SK-N-SH (cell line): ENCODE data around the gene KAT2A. TPM values are rescaled to one million over a fixed set of nuclear protein-coding genes. Genes with fewer than 3 reads are reported as not detected.

Experiments used
- CTCF ChIA-PET: fragments of 300-600, 350-600 bp; formaldehyde crosslinking; extraction: SDS; loops from one replicate; lab custom pipeline; 2021; lab: Yijun Ruan, JAX
- POLR2A ChIA-PET: fragments of 350-600 bp; sonication (Branson Sonifier 250); formaldehyde crosslinking; extraction: SDS; loops from one replicate; lab custom pipeline; 2020; ENCODE audit warnings: antibody characterized with exemption, inconsistent platforms; lab: Yijun Ruan, JAX
- DNase-seq: peaks from one replicate; pipeline ENCODE4 v3.0.0; 2012
- H2AFZ ChIP-seq: fragments of 200-600 bp; sonication (generic); 2 replicates; pipeline ENCODE4 v1.8.1; 2016; ENCODE audit warnings: antibody characterized with exemption, mild to moderate bottlenecking, low read depth
- H3F3A ChIP-seq: fragments of 200-600 bp; sonication (generic); replicated peaks from 2 replicates; pipeline ENCODE3; 2016; ENCODE audit warnings: antibody characterized with exemption, mild to moderate bottlenecking; ENCODE audit not compliant: insufficient read depth
- H3K27ac ChIP-seq, 2 experiments: fragments of 200-500 bp in 1 of 2; fragments of 200-600 bp in 1 of 2; sonication (Bioruptor generic) in 1 of 2; sonication (generic), shearing (Covaris generic) in 1 of 2; 2 replicates each; pipeline versions ENCODE4 v1.5.1 to v1.6.1; 2014 to 2016; ENCODE audit warnings: low read depth in 2 of 2, inconsistent platforms in 1 of 2, low read length in 1 of 2, mild to moderate bottlenecking in 1 of 2, mixed read lengths in 1 of 2
- H3K27me3 ChIP-seq: fragments of 200-600 bp; sonication (generic), shearing (Covaris generic); 2 replicates; pipeline ENCODE4 v1.6.1; 2016; ENCODE audit warnings: mixed run types; ENCODE audit not compliant: insufficient read depth
- H3K36me3 ChIP-seq, 2 experiments: fragments of 200-500 bp in 1 of 2; fragments of 200-600 bp in 1 of 2; sonication (Bioruptor generic) in 1 of 2; sonication (generic) in 1 of 2; replicated peaks in 1 of 2; 2 replicates each; pipeline versions ENCODE3 to v1.5.1; 2014 to 2016; ENCODE audit warnings: low read length in 1 of 2, mild to moderate bottlenecking in 1 of 2; ENCODE audit not compliant: insufficient read depth in 2 of 2, control insufficient read depth in 1 of 2
- H3K4me1 ChIP-seq, 2 experiments: fragments of 200-500 bp in 1 of 2; fragments of 200-600 bp in 1 of 2; sonication (Bioruptor generic) in 1 of 2; sonication (generic), shearing (Covaris generic) in 1 of 2; 2 replicates each; pipeline versions ENCODE4 v1.5.1 to v1.6.1; 2014 to 2016; ENCODE audit warnings: low read depth in 1 of 2, low read length in 1 of 2, mixed run types in 1 of 2; ENCODE audit not compliant: insufficient read depth in 2 of 2, control insufficient read depth in 1 of 2
- H3K4me2 ChIP-seq: fragments of 200-600 bp; sonication (generic), shearing (Covaris generic); 2 replicates; pipeline ENCODE4 v1.6.1; 2017; ENCODE audit warnings: mixed run types
- H3K4me3 ChIP-seq, 2 experiments: fragments of 200-500 bp in 1 of 2; fragments of 200-600 bp in 1 of 2; sonication (Bioruptor generic) in 1 of 2; sonication (generic), shearing (Covaris generic) in 1 of 2; 2 replicates each; pipeline versions ENCODE4 v1.5.1 to v1.8.1; 2014 to 2016; ENCODE audit warnings: low read depth in 2 of 2, inconsistent platforms in 1 of 2, low read length in 1 of 2, mild to moderate bottlenecking in 1 of 2, mixed read lengths in 1 of 2, moderate library complexity in 1 of 2
- H3K79me2 ChIP-seq: fragments of 200-600 bp; sonication (generic); 2 replicates; pipeline ENCODE4 v1.8.1; 2017; ENCODE audit warnings: mild to moderate bottlenecking; ENCODE audit not compliant: insufficient read depth
- H3K9ac ChIP-seq: fragments of 200-600 bp; sonication (generic); 2 replicates; pipeline ENCODE4 v1.6.1; 2017; ENCODE audit warnings: mixed run types
- H3K9me2 ChIP-seq: fragments of 200-600 bp; sonication (generic); 2 replicates; pipeline ENCODE4 v1.6.1; 2017; ENCODE audit warnings: mixed run types
- H3K9me3 ChIP-seq: fragments of 200-600 bp; sonication (generic); 2 replicates; pipeline ENCODE4 v1.6.1; 2017; ENCODE audit warnings: mixed run types, mild to moderate bottlenecking, moderate library complexity
- H4K20me1 ChIP-seq: fragments of 200-600 bp; sonication (generic); 2 replicates; pipeline ENCODE4 v1.6.1; 2017; ENCODE audit warnings: mild to moderate bottlenecking, mixed run types; ENCODE audit not compliant: insufficient read depth
- CHD2 ChIP-seq: fragments of 150-350 bp; IDR thresholded peaks from 2 replicates; pipeline ENCODE4 v1.6.1; 2018; ENCODE audit warnings: low read length; ENCODE audit not compliant: partially characterized antibody
- EP300 ChIP-seq, 2 experiments: IDR thresholded peaks; 2 replicates each; pipeline versions ENCODE4 v1.4.0 to v1.6.1; 2012; ENCODE audit warnings: borderline replicate concordance in 1 of 2, low read depth in 1 of 2, low read length in 1 of 2
- EZH2phosphoT487 ChIP-seq: fragments of 200-600 bp; sonication (generic); IDR thresholded peaks from 2 replicates; pipeline ENCODE4 v1.6.1; 2017; ENCODE audit warnings: low read depth, mixed run types, mild to moderate bottlenecking, antibody characterized with exemption, moderate library complexity, borderline replicate concordance
- FOSL2 ChIP-seq: IDR thresholded peaks from 2 replicates; pipeline ENCODE4 v1.4.0; 2012; ENCODE audit warnings: low read depth, mild to moderate bottlenecking, moderate library complexity, borderline replicate concordance
- FOXJ3 ChIP-seq: sonication (generic); formaldehyde crosslinking; IDR thresholded peaks from 2 replicates; pipeline ENCODE4 v1.5.1; 2020; ENCODE audit warnings: mild to moderate bottlenecking, missing genetic modification reagents
- GATA2 ChIP-seq: sonication (generic); formaldehyde crosslinking; IDR thresholded peaks from 2 replicates; pipeline ENCODE4 v1.5.0; 2020; ENCODE audit warnings: mild to moderate bottlenecking, missing genetic modification reagents
- JUND ChIP-seq: IDR thresholded peaks from 2 replicates; pipeline ENCODE4 v1.4.0; 2012
- MEF2A ChIP-seq: IDR thresholded peaks from 2 replicates; pipeline ENCODE4 v1.4.0; 2012; ENCODE audit warnings: low read depth, borderline replicate concordance
- MXI1 ChIP-seq: IDR thresholded peaks from 2 replicates; pipeline ENCODE4 v1.6.1; 2012; ENCODE audit warnings: mild to moderate bottlenecking, low read depth, low read length, improper control_type of control experiment
- RAD21 ChIP-seq: IDR thresholded peaks from 2 replicates; pipeline ENCODE4 v1.6.1; 2012; ENCODE audit warnings: mild to moderate bottlenecking, low read length
- RXRA ChIP-seq: IDR thresholded peaks from 2 replicates; pipeline ENCODE4 v1.4.0; 2012; ENCODE audit warnings: low read depth, mild to moderate bottlenecking, borderline replicate concordance
- SIN3A ChIP-seq: IDR thresholded peaks from 2 replicates; pipeline ENCODE4 v1.6.1; 2012; ENCODE audit warnings: low read depth, mild to moderate bottlenecking, low read length, moderate library complexity, borderline replicate concordance
- SMC3 ChIP-seq: IDR thresholded peaks from 2 replicates; pipeline ENCODE4 v1.6.1; 2012; ENCODE audit warnings: low read depth, low read length, improper control_type of control experiment
- TAF1 ChIP-seq: IDR thresholded peaks from 2 replicates; pipeline ENCODE4 v1.6.1; 2012; ENCODE audit warnings: low read depth, mild to moderate bottlenecking, low read length, moderate library complexity, borderline replicate concordance
- TCF12 ChIP-seq: IDR thresholded peaks from 2 replicates; pipeline ENCODE4 v1.4.0; 2012
- WGBS: methylation state at CpG from one replicate; pipeline ENCODE4 v1.1.6; 2017; ENCODE audit warnings: low lambda C conversion rate; 5-methylcytosine and 5-hydroxymethylcytosine counted together
- polyA plus RNA-seq, 3 experiments: library from polyadenylated mRNA; depleted of rRNA; stranded (reverse); fragments of >200 nt; gene quantifications; 2 replicates each; pipeline ENCODE4 v1.2.3, GENCODE V29; 2012
- TF ChIP-seq, protein P1 (sequence below): IDR thresholded peaks from 2 replicates; pipeline ENCODE4 v1.4.0; 2012; ENCODE audit warnings: low read depth
- TF ChIP-seq, protein P2 (sequence below): IDR thresholded peaks from 2 replicates; pipeline ENCODE4; 2012
- TF ChIP-seq, protein P3 (sequence below): IDR thresholded peaks from 2 replicates; pipeline ENCODE4 v1.6.1; 2012; ENCODE audit warnings: mild to moderate bottlenecking, low read depth, low read length, moderate library complexity

Gene KAT2A
- polyA plus RNA-seq, 1 of the 3 experiments (the other 2 are of a cell fraction): 45.1 TPM

DNA sequence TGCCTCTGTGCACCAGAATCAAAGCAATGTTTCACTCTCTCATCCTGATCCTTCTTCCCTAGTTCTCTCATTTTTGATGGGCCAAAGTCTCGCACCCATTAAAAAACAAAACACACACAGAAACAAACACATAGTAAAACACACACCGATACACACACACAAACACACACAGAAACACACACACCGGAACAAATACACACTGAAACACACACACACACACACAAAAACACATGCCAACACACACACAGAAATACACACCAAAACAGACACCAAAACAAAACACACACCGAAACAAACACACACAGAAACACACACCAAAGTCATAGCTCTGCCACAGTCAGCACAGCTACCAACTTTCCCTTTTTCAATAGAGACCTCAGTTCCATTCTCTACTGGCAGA, 10.1 kb upstream of the KAT2A start:
- Histone ChIP-seq H3F3A (peaks cover 6% of the 10 kb centered on the region), H3K4me3 (no peak overlapping the region), H4K20me1 (peaks cover 46% of the 10 kb centered on the region), H3K9me2 (no peaks in the 10 kb centered on the region), H3K27me3 (no peaks in the 10 kb centered on the region), H3K36me3 (peaks cover 29 to 45% of the 10 kb centered on the region in 2 experiments), H2AFZ (no peak overlapping the region), H3K27ac (0 out of 4 replicates have a peak overlapping the region, but pooled peaks of 1 of the 2 experiments have one; percentile 25), H3K4me2 (no peak overlapping the region), H3K9me3 (no peaks in the 10 kb centered on the region), H3K79me2 (peaks cover 66% of the 10 kb centered on the region), H3K9ac (no peak overlapping the region), H3K4me1 (peaks cover 17 to 29% of the 10 kb centered on the region in 2 experiments; a peak in 3 of 4 replicates)
- TF ChIP-seq FOXJ3 (CRISPR knock-in tag): no peak
- TF ChIP-seq RAD21: no peak
- TF ChIP-seq EZH2phosphoT487: no peak
- no peak for TF ChIP-seq SMC3
- TF ChIP-seq SIN3A: no peak
- TF ChIP-seq, protein P1, sequence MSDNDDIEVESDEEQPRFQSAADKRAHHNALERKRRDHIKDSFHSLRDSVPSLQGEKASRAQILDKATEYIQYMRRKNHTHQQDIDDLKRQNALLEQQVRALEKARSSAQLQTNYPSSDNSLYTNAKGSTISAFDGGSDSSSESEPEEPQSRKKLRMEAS: no peak
- TF ChIP-seq JUND: no peak
- TF ChIP-seq TCF12: no peak
- TF ChIP-seq CHD2: no peak
- TF ChIP-seq MXI1: no peak
- TF ChIP-seq, protein P2, sequence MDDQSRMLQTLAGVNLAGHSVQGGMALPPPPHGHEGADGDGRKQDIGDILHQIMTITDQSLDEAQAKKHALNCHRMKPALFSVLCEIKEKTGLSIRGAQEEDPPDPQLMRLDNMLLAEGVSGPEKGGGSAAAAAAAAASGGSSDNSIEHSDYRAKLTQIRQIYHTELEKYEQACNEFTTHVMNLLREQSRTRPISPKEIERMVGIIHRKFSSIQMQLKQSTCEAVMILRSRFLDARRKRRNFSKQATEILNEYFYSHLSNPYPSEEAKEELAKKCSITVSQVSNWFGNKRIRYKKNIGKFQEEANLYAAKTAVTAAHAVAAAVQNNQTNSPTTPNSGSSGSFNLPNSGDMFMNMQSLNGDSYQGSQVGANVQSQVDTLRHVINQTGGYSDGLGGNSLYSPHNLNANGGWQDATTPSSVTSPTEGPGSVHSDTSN: no peak
- no peak for TF ChIP-seq TAF1
- CTCF ChIA-PET: interaction anchor here (1.1 to 2.8 kb wide), 4 partner anchors 30 to 108 kb away, joined by 3 to 9 read pairs (median 5); no protein-coding TSS in a partner anchor
- DNase-seq: no peak
- POLR2A ChIA-PET: no interaction called here
- WGBS: 97% methylated on average over 4 of the region's 4 CpGs

DNA sequence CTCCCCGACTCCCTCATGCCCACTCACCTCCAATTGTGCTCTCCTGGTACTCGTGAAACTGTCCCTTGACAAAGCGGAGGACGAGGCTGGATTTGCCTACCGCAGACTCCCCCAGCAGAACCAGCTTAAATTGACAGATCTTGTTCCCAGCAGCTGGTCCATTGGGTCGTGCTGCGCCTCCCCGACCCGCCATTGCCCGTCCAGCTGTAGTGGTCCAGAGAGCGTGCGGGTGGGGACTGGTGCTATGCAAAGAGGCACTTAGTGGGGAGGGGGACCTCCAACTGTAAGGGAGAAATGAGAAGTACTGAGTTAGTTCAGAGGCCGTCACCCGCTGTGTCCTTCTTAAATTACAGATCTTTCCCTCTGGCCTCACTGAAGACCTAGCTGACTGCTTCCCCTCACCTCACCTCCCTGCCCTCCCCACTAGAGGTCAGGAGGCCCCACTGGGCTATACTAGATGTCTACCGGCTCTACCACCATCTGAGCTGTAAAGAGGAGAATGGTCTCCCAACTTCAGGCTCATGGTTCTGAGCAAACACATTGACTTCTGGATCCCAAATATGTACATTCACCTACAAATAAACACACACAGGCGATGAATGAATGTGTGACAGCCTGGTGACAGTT, 9.3 kb upstream of the KAT2A start:
- CTCF ChIA-PET: interaction anchor here (1.0 to 2.8 kb wide), 4 partner anchors 30 to 275 kb away, joined by 3 to 9 read pairs (median 4); partner anchors contain the start of gene KCNH4
- Histone ChIP-seq H3K27ac (no peak overlapping the region), H3K4me3 (no peak overlapping the region), H3K4me2 (no peak overlapping the region), H3F3A (peaks cover 6% of the 10 kb centered on the region), H3K79me2 (peaks cover 58% of the 10 kb centered on the region)
- POLR2A ChIA-PET: no interaction called here
- no peak for DNase-seq
- 96% methylated on average over 16 of the region's 16 CpGs for WGBS
- TF ChIP-seq FOSL2: no peak
- TF ChIP-seq, protein P3, sequence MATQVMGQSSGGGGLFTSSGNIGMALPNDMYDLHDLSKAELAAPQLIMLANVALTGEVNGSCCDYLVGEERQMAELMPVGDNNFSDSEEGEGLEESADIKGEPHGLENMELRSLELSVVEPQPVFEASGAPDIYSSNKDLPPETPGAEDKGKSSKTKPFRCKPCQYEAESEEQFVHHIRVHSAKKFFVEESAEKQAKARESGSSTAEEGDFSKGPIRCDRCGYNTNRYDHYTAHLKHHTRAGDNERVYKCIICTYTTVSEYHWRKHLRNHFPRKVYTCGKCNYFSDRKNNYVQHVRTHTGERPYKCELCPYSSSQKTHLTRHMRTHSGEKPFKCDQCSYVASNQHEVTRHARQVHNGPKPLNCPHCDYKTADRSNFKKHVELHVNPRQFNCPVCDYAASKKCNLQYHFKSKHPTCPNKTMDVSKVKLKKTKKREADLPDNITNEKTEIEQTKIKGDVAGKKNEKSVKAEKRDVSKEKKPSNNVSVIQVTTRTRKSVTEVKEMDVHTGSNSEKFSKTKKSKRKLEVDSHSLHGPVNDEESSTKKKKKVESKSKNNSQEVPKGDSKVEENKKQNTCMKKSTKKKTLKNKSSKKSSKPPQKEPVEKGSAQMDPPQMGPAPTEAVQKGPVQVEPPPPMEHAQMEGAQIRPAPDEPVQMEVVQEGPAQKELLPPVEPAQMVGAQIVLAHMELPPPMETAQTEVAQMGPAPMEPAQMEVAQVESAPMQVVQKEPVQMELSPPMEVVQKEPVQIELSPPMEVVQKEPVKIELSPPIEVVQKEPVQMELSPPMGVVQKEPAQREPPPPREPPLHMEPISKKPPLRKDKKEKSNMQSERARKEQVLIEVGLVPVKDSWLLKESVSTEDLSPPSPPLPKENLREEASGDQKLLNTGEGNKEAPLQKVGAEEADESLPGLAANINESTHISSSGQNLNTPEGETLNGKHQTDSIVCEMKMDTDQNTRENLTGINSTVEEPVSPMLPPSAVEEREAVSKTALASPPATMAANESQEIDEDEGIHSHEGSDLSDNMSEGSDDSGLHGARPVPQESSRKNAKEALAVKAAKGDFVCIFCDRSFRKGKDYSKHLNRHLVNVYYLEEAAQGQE: no peak
- TF ChIP-seq, protein P2: no peak
- no peak for TF ChIP-seq CHD2
- no peak for TF ChIP-seq GATA2 (CRISPR knock-in tag)
- TF ChIP-seq EP300 (IDR thresholded peaks at IDR 0.05; ENCODE audit: borderline replicate concordance in 1 of 2, low read depth in 1 of 2, low read length in 1 of 2): no peak
- no peak for TF ChIP-seq MEF2A
- no peak for TF ChIP-seq RXRA
- TF ChIP-seq, all 33 proteins: peak for 0
- Histone ChIP-seq H3K9ac (no peak overlapping the region), H3K27me3 (no peaks in the 10 kb centered on the region), H3K36me3 (peaks cover 36 to 48% of the 10 kb centered on the region in 2 experiments), H3K9me3 (no peaks in the 10 kb centered on the region), H3K4me1 (peaks cover 13 to 25% of the 10 kb centered on the region in 2 experiments; a peak in 3 of 4 replicates), H2AFZ (no peak overlapping the region), H4K20me1 (peaks cover 42% of the 10 kb centered on the region), H3K9me2 (no peaks in the 10 kb centered on the region)
